Spleen (tissue), 7 donors: ENCODE results near the gene RNF11.

Experiments
- POLR2A ChIP-seq, 3 donors: fragments of 450-650 bp; IDR thresholded peaks; one replicate each; pipeline ENCODE4 v1.5.1; 2017; ENCODE audit warnings: antibody characterized with exemption in 3 of 3, mild to moderate bottlenecking in 1 of 3
- TF ChIP-seq, protein P1 (sequence below), 11 experiments: fragments of 200-600 bp in 7 of 11; fragments of 450-650 bp in 4 of 11; sonication (generic) in 4 of 11; IDR thresholded peaks in 8 of 11; conservative IDR thresholded peaks in 3 of 11; 1 replicate in 7 of 11; 2 replicates in 4 of 11; pipeline versions ENCODE4 v1.4.0 to v1.8.0; 2016 to 2021; ENCODE audit warnings: antibody characterized with exemption in 11 of 11, inconsistent platforms in 4 of 11, mild to moderate bottlenecking in 1 of 11
- donor health status: DM: no; HTN: no; CAD: no; lungs with moderate emphysema.
- donor health status: DM: no; HTN: no; CAD: no.
- donor health status: DM: no; HTN: no; CAD: no.

DNA sequence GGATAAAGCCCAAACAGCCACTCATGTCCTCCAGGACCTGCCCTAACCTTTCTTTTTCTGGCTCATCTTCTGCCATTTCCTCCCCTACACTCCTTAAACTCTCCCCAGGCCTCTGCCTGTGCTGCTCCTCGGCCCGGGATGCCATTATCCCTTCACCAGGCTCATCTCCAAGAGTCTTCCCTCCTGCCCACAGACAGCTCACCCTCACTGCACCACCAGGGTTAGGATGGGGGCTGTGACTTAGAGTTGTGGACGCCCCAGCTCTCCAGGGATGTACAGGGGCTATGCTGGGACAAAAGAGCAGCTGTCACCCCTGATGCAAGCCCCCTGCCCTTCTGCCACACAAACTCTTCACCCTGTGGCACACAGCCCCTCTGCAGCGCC lies 62.2 kb downstream of the RNF11 start:
- TF ChIP-seq, protein P1, sequence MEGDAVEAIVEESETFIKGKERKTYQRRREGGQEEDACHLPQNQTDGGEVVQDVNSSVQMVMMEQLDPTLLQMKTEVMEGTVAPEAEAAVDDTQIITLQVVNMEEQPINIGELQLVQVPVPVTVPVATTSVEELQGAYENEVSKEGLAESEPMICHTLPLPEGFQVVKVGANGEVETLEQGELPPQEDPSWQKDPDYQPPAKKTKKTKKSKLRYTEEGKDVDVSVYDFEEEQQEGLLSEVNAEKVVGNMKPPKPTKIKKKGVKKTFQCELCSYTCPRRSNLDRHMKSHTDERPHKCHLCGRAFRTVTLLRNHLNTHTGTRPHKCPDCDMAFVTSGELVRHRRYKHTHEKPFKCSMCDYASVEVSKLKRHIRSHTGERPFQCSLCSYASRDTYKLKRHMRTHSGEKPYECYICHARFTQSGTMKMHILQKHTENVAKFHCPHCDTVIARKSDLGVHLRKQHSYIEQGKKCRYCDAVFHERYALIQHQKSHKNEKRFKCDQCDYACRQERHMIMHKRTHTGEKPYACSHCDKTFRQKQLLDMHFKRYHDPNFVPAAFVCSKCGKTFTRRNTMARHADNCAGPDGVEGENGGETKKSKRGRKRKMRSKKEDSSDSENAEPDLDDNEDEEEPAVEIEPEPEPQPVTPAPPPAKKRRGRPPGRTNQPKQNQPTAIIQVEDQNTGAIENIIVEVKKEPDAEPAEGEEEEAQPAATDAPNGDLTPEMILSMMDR (IDR thresholded peaks at IDR 0.05 in 8 of 11, conservative IDR thresholded peaks at IDR 0.05 in 3 of 11): no peak
- TF ChIP-seq POLR2A (IDR thresholded peaks at IDR 0.05): no peak
